HG02623 (cell line): ENCODE measurements around the gene AFAP1.

Experiments
- ATAC-seq: cut with Tn5 transposase; IDR thresholded peaks from one replicate; pipeline ENCODE4 v1.9.1; 2021; ENCODE audit warnings: moderate library complexity; ENCODE audit not compliant: unreplicated experiment

The AFAP1 gene

GRCh38 chr4:7968262-7968896 is 28.7 kb upstream of the AFAP1 start:
- ATAC-seq, result no peak

GRCh38 chr4:7967501-7968261 is 28.0 kb upstream of the AFAP1 start:
- ATAC-seq, result no peak

- ATAC-seq, result no peak
Measured at GRCh38 chr4:7967063-7967440, 27.4 kb upstream of the AFAP1 start.

GRCh38 chr4:7966281-7967062 is 26.8 kb upstream of the AFAP1 start:
- no peak for ATAC-seq

- no peak for ATAC-seq
Measured at GRCh38 chr4:7964890-7965662, 25.4 kb upstream of the AFAP1 start.

- no peak for ATAC-seq
Measured at GRCh38 chr4:7964459-7964858, 24.8 kb upstream of the AFAP1 start.

- ATAC-seq, result no peak
Measured at GRCh38 chr4:7963691-7964090, 24.0 kb upstream of the AFAP1 start.

GRCh38 chr4:7962609-7963508 is 23.2 kb upstream of the AFAP1 start:
- no peak for ATAC-seq

GRCh38 chr4:7960790-7961655 is 21.4 kb upstream of the AFAP1 start:
- ATAC-seq, result peak; percentile 67

GRCh38 chr4:7960017-7960789 is 20.5 kb upstream of the AFAP1 start:
- no peak for ATAC-seq

GRCh38 chr4:7959078-7959477 is 19.4 kb upstream of the AFAP1 start:
- ATAC-seq, result no peak

- ATAC-seq, result no peak
Measured at GRCh38 chr4:7956934-7957656, 17.4 kb upstream of the AFAP1 start.

- no peak for ATAC-seq
Measured at GRCh38 chr4:7956270-7956808, 16.7 kb upstream of the AFAP1 start.

- no peak for ATAC-seq
Measured at GRCh38 chr4:7955393-7955792, 15.7 kb upstream of the AFAP1 start.

GRCh38 chr4:7952615-7953014 is 13.0 kb upstream of the AFAP1 start:
- no peak for ATAC-seq

- no peak for ATAC-seq
Measured at GRCh38 chr4:7950301-7951092, 10.8 kb upstream of the AFAP1 start.

GRCh38 chr4:7949759-7950158 is 10.1 kb upstream of the AFAP1 start:
- ATAC-seq, result no peak
